ENCODE results near the gene CACNA1C.

- no peak for TF ChIP-seq CTCF (IDR thresholded peaks at IDR 0.05; ENCODE audit: low read depth, low read length, poor library complexity, severe bottlenecking)
- no peak for TF ChIP-seq EZH2phosphoT487 (IDR thresholded peaks at IDR 0.05; ENCODE audit: borderline replicate concordance, low read length)
Measured at GRCh38 chr12:2510045-2510444, 457.3 kb downstream of the CACNA1C start.

All from DOHH2 (cell line).